ENCODE measurements around the gene RSRC1. TPM values are rescaled to one million over a fixed set of nuclear protein-coding genes. Genes with fewer than 3 reads are reported as not detected.

The RSRC1 gene
- total and polyA plus RNA-seq, 10 donors, result 7.2 to 56.5 (median 33.1) TPM

GRCh38 chr3:158552124-158552523 lies 442.2 kb downstream of the RSRC1 start:
- no peak for TF ChIP-seq POLR2A (IDR thresholded peaks at IDR 0.05)
- no peak for TF ChIP-seq POLR2AphosphoS5 (IDR thresholded peaks at IDR 0.05)
- TF ChIP-seq CTCF (IDR thresholded peaks at IDR 0.05 in 8 of 11, conservative IDR thresholded peaks at IDR 0.05 in 3 of 11), result no peak
- intact Hi-C loops (cut with DNase I; ENCODE audit: low total_unique reads), result no loop called here

DNA sequence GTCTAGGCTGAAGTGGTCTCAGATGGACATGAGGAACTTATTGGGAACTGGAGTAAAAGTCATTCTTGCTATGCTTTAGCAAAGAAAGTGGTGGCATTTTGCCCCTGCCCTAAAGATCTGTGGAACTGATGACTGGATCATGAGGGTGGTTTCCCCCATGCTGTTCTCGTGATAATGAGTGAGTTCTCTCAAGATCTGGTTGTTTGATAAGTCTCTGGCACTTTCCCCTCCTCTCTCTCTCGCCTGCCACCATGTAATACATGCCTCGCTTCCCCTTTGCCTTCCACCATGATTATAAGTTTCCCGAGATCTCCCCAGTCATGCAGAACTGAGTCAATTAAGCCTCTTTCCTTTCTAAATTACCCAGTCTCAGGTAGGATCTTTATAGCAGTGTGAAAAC lies 449.6 kb downstream of the RSRC1 start:
- no peak overlapping the region for H3K4me3 ChIP-seq
- intact Hi-C loops (cut with DNase I; ENCODE audit: low total_unique reads), result no loop called here
- 74 to 88% (median 78%) methylated on average over 4 of the region's 4 CpGs for WGBS, 5 donors
- no peaks in the 10 kb centered on the region for H3K36me3 ChIP-seq
- H3K9me3 ChIP-seq, result no peaks in the 10 kb centered on the region
- TF ChIP-seq POLR2AphosphoS5 (IDR thresholded peaks at IDR 0.05), result no peak
- no peak for TF ChIP-seq POLR2A (IDR thresholded peaks at IDR 0.05)
- no peak for TF ChIP-seq CTCF (IDR thresholded peaks at IDR 0.05 in 8 of 11, conservative IDR thresholded peaks at IDR 0.05 in 3 of 11)
- no peaks in the 10 kb centered on the region for H3K4me1 ChIP-seq
- DNase-seq, result no peak
- no peak overlapping the region for H3K27ac ChIP-seq
- peaks cover 0 to 6% (median 0%) of the 10 kb centered on the region in 7 donors for H3K27me3 ChIP-seq (replicated peaks in 1 of 7)

More at GRCh38 chr3:158552124-158552523, 442.2 kb downstream of the RSRC1 start:
- no peak for DNase-seq
- Histone ChIP-seq H3K4me1 (no peaks in the 10 kb centered on the region), H3K27me3 (replicated peaks in 1 of 7) (no peaks in the 10 kb centered on the region), H3K27ac (no peak overlapping the region), H3K4me3 (no peak overlapping the region), H3K36me3 (peaks cover 0 to 16% (median 0%) of the 10 kb centered on the region in 6 donors), H3K9me3 (peaks cover 0 to 7% (median 0%) of the 10 kb centered on the region in 8 donors)
- 89 to 96% (median 90%) methylated on average over 2 of the region's 2 CpGs for WGBS, 5 donors

GRCh38 chr3:158560979-158561378 lies 451.1 kb downstream of the RSRC1 start:
- no peak for DNase-seq
- peaks cover 0 to 6% (median 0%) of the 10 kb centered on the region in 7 donors for H3K27me3 ChIP-seq (replicated peaks in 1 of 7)
- intact Hi-C loops (cut with DNase I; ENCODE audit: low total_unique reads), result no loop called here
- H3K4me1 ChIP-seq, result no peaks in the 10 kb centered on the region
- H3K27ac ChIP-seq, result no peak overlapping the region
- 93 to 100% (median 96%) methylated on average over 1 of the region's 1 CpG for WGBS, 5 donors
- no peak overlapping the region for H3K4me3 ChIP-seq
- peaks cover 0 to 4% (median 0%) of the 10 kb centered on the region in 8 donors for H3K9me3 ChIP-seq
- TF ChIP-seq POLR2A (IDR thresholded peaks at IDR 0.05) (no peak), POLR2AphosphoS5 (IDR thresholded peaks at IDR 0.05) (no peak), CTCF (IDR thresholded peaks at IDR 0.05 in 8 of 11, conservative IDR thresholded peaks at IDR 0.05 in 3 of 11) (no peak)
- no peaks in the 10 kb centered on the region for H3K36me3 ChIP-seq

DNA sequence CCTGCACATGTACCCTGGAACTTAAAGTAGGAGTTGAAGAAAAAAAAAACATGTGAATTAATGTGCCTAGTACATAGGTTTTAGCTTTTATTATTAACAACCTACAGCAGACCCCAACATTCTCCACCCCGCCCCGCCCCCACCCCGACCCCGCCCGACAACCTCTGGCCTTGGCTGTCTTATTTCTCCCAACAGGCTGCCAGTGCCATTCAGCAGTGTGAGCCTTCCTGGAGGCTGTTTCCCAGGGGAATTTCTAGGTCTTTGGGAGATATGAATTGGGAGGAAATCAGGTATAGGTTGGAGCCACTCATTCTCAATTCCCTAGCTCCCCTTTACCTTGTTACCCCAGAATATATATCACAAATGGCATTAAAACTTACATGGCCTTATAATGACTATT lies 452.8 kb downstream of the RSRC1 start:
- 82 to 98% (median 88%) methylated on average over 5 of the region's 5 CpGs for WGBS, 5 donors
- no peak for DNase-seq
- intact Hi-C loops (cut with DNase I; ENCODE audit: low total_unique reads), result no loop called here
- no peak for TF ChIP-seq CTCF (IDR thresholded peaks at IDR 0.05 in 8 of 11, conservative IDR thresholded peaks at IDR 0.05 in 3 of 11)
- TF ChIP-seq POLR2AphosphoS5 (IDR thresholded peaks at IDR 0.05), result no peak
- no peak for TF ChIP-seq POLR2A (IDR thresholded peaks at IDR 0.05)
- peaks cover 0 to 9% (median 0%) of the 10 kb centered on the region in 7 donors for H3K27me3 ChIP-seq (replicated peaks in 1 of 7)
- no peaks in the 10 kb centered on the region for H3K4me1 ChIP-seq
- no peaks in the 10 kb centered on the region for H3K36me3 ChIP-seq
- peaks cover 0 to 4% (median 0%) of the 10 kb centered on the region in 8 donors for H3K9me3 ChIP-seq
- no peak overlapping the region for H3K4me3 ChIP-seq
- H3K27ac ChIP-seq, result no peak overlapping the region

All from spleen (tissue), 11 donors.